OCI-LY1 (cell line): ENCODE results near the gene INPP4A.

Experiments
- H2AFZ ChIP-seq: fragments of 200-600 bp; sonication (generic), shearing (Covaris generic); 2 replicates; pipeline ENCODE4 v1.6.0; 2014; ENCODE audit warnings: antibody characterized with exemption, mild to moderate bottlenecking, low read length
- H3F3A ChIP-seq: fragments of 200-600 bp; sonication (generic), shearing (Covaris generic); 2 replicates; pipeline ENCODE4 v1.6.0; 2014; ENCODE audit warnings: mild to moderate bottlenecking, antibody characterized with exemption, low read length, moderate library complexity; ENCODE audit not compliant: insufficient read depth
- H3K27ac ChIP-seq: fragments of 200-600 bp; sonication (generic); 2 replicates; pipeline ENCODE4 v1.5.1; 2014; ENCODE audit warnings: low read length, mixed run types, mild to moderate bottlenecking, low read depth; ENCODE audit not compliant: poor library complexity, severe bottlenecking
- H3K27me3 ChIP-seq: fragments of 200-600 bp; sonication (generic); 2 replicates; pipeline ENCODE4 v1.6.0; 2014; ENCODE audit warnings: antibody characterized with exemption, mild to moderate bottlenecking, low read length, moderate library complexity; ENCODE audit not compliant: insufficient read depth
- H3K36me3 ChIP-seq: fragments of 200-600 bp; sonication (generic); 2 replicates; pipeline ENCODE4 v1.6.1; 2014; ENCODE audit warnings: mild to moderate bottlenecking, antibody characterized with exemption, low read length, moderate library complexity, mixed read lengths; ENCODE audit not compliant: insufficient read depth
- H3K4me1 ChIP-seq: fragments of 200-600 bp; sonication (generic); 2 replicates; pipeline ENCODE4 v1.5.1; 2014; ENCODE audit warnings: mild to moderate bottlenecking, low read length, moderate library complexity; ENCODE audit not compliant: insufficient read depth, severe bottlenecking
- H3K4me2 ChIP-seq: fragments of 200-600 bp; sonication (generic), shearing (Covaris generic); 2 replicates; pipeline ENCODE4 v1.6.1; 2014; ENCODE audit warnings: low read length
- H3K4me3 ChIP-seq: fragments of 200-600 bp; sonication (generic); 2 replicates; pipeline ENCODE4 v1.5.1; 2014; ENCODE audit warnings: low read length, low read depth, mild to moderate bottlenecking, mixed read lengths; ENCODE audit not compliant: poor library complexity, severe bottlenecking
- H3K79me2 ChIP-seq: fragments of 200-600 bp; shearing (Covaris generic); 2 replicates; pipeline ENCODE4 v1.6.1; 2016; ENCODE audit warnings: mixed run types, low read length, mixed read lengths; ENCODE audit not compliant: insufficient read depth
- H3K9ac ChIP-seq: fragments of 200-600 bp; sonication (generic), shearing (Covaris generic); 2 replicates; pipeline ENCODE4 v1.6.1; 2014; ENCODE audit warnings: mild to moderate bottlenecking, low read length, mixed read lengths
- H3K9me2 ChIP-seq: fragments of 200-600 bp; sonication (generic), shearing (Covaris generic); 2 replicates; pipeline ENCODE4 v1.6.1; 2014; ENCODE audit warnings: low read depth, mild to moderate bottlenecking, low read length, mixed read lengths
- H3K9me3 ChIP-seq: fragments of 200-600 bp; shearing (Covaris generic); 2 replicates; pipeline ENCODE4 v1.6.1; 2014; ENCODE audit warnings: low read length, mixed read lengths
- H4K20me1 ChIP-seq: fragments of 200-600 bp; sonication (generic), shearing (Covaris generic); 2 replicates; pipeline ENCODE4 v1.6.0; 2016; ENCODE audit warnings: mild to moderate bottlenecking, low read length; ENCODE audit not compliant: insufficient read depth
- EZH2 ChIP-seq: fragments of 200-600 bp; sonication (generic), shearing (Covaris generic); IDR thresholded peaks from 2 replicates; pipeline ENCODE4 v1.8.0; 2017; ENCODE audit warnings: borderline replicate concordance, mixed run types, mild to moderate bottlenecking, antibody characterized with exemption, low read length, moderate library complexity, mixed read lengths
- TF ChIP-seq, protein P1 (sequence below): fragments of 200-600 bp; sonication (generic), shearing (Covaris generic); IDR thresholded peaks from 2 replicates; pipeline ENCODE4 v1.5.1; 2017; ENCODE audit warnings: mild to moderate bottlenecking, antibody characterized with exemption, low read length, moderate library complexity, mixed read lengths

The INPP4A gene

GRCh38 chr2:98543214-98543613 is 98.6 kb downstream of the INPP4A start:
- no peak overlapping the region for H3K27ac ChIP-seq
- no peaks in the 10 kb centered on the region for H3K9me2 ChIP-seq
- no peaks in the 10 kb centered on the region for H3K79me2 ChIP-seq
- no peaks in the 10 kb centered on the region for H3F3A ChIP-seq
- peaks cover 12% of the 10 kb centered on the region for H3K4me1 ChIP-seq
- no peak overlapping the region for H2AFZ ChIP-seq
- H3K9me3 ChIP-seq = no peaks in the 10 kb centered on the region
- H3K9ac ChIP-seq = no peak overlapping the region
- H3K36me3 ChIP-seq = no peaks in the 10 kb centered on the region
- no peaks in the 10 kb centered on the region for H4K20me1 ChIP-seq
- H3K27me3 ChIP-seq = no peaks in the 10 kb centered on the region
- no peak overlapping the region for H3K4me3 ChIP-seq
- no peak overlapping the region for H3K4me2 ChIP-seq
- no peak for TF ChIP-seq EZH2
- TF ChIP-seq, protein P1, sequence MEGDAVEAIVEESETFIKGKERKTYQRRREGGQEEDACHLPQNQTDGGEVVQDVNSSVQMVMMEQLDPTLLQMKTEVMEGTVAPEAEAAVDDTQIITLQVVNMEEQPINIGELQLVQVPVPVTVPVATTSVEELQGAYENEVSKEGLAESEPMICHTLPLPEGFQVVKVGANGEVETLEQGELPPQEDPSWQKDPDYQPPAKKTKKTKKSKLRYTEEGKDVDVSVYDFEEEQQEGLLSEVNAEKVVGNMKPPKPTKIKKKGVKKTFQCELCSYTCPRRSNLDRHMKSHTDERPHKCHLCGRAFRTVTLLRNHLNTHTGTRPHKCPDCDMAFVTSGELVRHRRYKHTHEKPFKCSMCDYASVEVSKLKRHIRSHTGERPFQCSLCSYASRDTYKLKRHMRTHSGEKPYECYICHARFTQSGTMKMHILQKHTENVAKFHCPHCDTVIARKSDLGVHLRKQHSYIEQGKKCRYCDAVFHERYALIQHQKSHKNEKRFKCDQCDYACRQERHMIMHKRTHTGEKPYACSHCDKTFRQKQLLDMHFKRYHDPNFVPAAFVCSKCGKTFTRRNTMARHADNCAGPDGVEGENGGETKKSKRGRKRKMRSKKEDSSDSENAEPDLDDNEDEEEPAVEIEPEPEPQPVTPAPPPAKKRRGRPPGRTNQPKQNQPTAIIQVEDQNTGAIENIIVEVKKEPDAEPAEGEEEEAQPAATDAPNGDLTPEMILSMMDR = no peak

GRCh38 chr2:98543842-98544241 is 99.2 kb downstream of the INPP4A start:
- H3F3A ChIP-seq = no peaks in the 10 kb centered on the region
- peaks cover 18% of the 10 kb centered on the region for H3K4me1 ChIP-seq
- no peaks in the 10 kb centered on the region for H3K27me3 ChIP-seq
- no peak overlapping the region for H3K27ac ChIP-seq
- no peaks in the 10 kb centered on the region for H3K9me2 ChIP-seq
- no peak overlapping the region for H3K9ac ChIP-seq
- TF ChIP-seq EZH2 = no peak
- TF ChIP-seq, protein P1 = no peak
- H3K79me2 ChIP-seq = no peaks in the 10 kb centered on the region
- H2AFZ ChIP-seq = no peak overlapping the region
- no peaks in the 10 kb centered on the region for H3K36me3 ChIP-seq
- no peaks in the 10 kb centered on the region for H3K9me3 ChIP-seq
- no peak overlapping the region for H3K4me3 ChIP-seq
- H4K20me1 ChIP-seq = no peaks in the 10 kb centered on the region
- H3K4me2 ChIP-seq = no peak overlapping the region

DNA sequence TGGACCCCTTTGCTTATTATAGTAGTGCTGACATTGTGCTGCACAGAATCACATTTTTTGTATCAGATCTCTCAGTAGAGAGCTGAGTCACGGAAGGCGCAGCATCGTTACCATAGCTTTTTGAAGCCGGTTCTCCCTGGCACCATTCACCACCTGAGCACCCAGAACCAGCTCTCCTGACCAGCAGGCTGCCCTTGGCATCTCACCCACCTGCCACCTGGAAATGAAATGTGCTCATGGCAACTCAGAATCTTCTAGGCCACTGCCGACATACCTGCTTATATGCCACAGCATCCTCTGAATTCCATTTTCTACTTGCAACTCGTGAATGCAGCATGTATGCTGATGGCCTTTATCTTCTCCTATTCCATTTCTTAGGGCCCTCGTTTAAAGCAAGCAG is 100.9 kb downstream of the INPP4A start:
- Histone ChIP-seq H3K4me2 (no peak overlapping the region), H2AFZ (no peak overlapping the region), H3K27ac (no peak overlapping the region), H3F3A (no peaks in the 10 kb centered on the region), H3K4me3 (no peak overlapping the region), H3K9me3 (no peaks in the 10 kb centered on the region), H3K9ac (no peak overlapping the region), H3K4me1 (peaks cover 34% of the 10 kb centered on the region), H3K36me3 (no peaks in the 10 kb centered on the region), H3K79me2 (no peaks in the 10 kb centered on the region), H3K9me2 (no peaks in the 10 kb centered on the region), H4K20me1 (no peaks in the 10 kb centered on the region), H3K27me3 (no peaks in the 10 kb centered on the region)
- no peak for TF ChIP-seq EZH2
- TF ChIP-seq, protein P1 = no peak
